ENCODE data around the gene GDF10.
A peak's percentile ranks its signal among the peaks of the same experiment; 100 is the strongest.

The GDF10 gene, protein sequence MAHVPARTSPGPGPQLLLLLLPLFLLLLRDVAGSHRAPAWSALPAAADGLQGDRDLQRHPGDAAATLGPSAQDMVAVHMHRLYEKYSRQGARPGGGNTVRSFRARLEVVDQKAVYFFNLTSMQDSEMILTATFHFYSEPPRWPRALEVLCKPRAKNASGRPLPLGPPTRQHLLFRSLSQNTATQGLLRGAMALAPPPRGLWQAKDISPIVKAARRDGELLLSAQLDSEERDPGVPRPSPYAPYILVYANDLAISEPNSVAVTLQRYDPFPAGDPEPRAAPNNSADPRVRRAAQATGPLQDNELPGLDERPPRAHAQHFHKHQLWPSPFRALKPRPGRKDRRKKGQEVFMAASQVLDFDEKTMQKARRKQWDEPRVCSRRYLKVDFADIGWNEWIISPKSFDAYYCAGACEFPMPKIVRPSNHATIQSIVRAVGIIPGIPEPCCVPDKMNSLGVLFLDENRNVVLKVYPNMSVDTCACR

GRCh38 chr10:47299611-47300428, at the start of gene GDF10:
Gene GDF10 (plus strand): TSS chr10:47300197. CDS start chr10:47300652, 455 bp downstream.
- DNase-seq = peak in 1 of 2 experiments; percentile 15

- DNase-seq = no peak
Observed at GRCh38 chr10:47252093-47252780, 47.8 kb upstream of the GDF10 start.

GRCh38 chr10:47253030-47253637, 46.9 kb upstream of the GDF10 start:
- DNase-seq = no peak

- DNase-seq = no peak
Observed at GRCh38 chr10:47253651-47254375, 46.2 kb upstream of the GDF10 start.

- no peak for DNase-seq
Observed at GRCh38 chr10:47254611-47255010, 45.4 kb upstream of the GDF10 start.

GRCh38 chr10:47255033-47255813, 44.8 kb upstream of the GDF10 start:
- no peak for DNase-seq

- DNase-seq = no peak
Observed at GRCh38 chr10:47255866-47256265, 44.1 kb upstream of the GDF10 start.

GRCh38 chr10:47256751-47257336, 43.2 kb upstream of the GDF10 start:
- DNase-seq = peak in 1 of 2 experiments; percentile 20

DNA sequence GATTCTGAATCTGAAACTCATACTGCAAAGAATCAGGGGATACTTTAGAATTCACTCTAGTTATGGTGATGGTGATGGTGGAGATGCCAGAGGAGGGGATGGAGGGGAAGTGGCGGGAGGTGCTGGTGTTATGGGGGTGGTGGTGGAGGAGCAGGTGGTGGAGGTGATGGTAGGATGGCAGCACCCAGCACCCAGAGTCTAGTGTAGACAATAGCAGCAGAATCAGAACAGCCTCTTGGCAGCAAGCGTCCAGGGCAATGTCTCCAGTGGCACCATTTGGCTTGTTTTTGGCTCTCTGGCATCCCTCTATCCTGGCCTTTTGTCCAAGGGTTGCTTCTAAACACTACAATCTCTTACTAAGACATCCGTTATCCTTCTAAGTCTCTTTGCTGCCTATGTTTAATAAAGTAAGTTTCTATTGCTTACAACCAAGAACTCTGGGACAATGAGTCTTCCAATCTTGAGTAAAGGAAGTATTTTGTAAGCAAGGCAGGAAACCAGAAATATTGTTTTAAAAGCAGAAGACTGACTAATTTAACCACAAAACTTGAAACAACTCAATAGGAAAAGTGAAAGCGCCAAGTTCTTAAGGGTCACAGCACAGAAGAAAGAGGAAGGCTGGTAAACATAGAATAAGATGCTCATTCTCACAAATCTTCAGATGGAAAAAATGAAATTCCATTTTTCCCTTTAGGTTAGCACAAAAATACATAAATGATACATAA, 42.4 kb upstream of the GDF10 start:
- DNase-seq = no peak

- DNase-seq = no peak
Observed at GRCh38 chr10:47258921-47259320, 41.1 kb upstream of the GDF10 start.

- no peak for DNase-seq
Observed at GRCh38 chr10:47259466-47259865, 40.5 kb upstream of the GDF10 start.

- peak in 1 of 2 experiments; percentile 33 for DNase-seq
Observed at GRCh38 chr10:47260505-47261111, 39.4 kb upstream of the GDF10 start.

- peak; percentile 36 to 40 for DNase-seq
Observed at GRCh38 chr10:47261121-47261520, 38.9 kb upstream of the GDF10 start.

GRCh38 chr10:47261556-47261955, 38.4 kb upstream of the GDF10 start:
- DNase-seq = no peak

- no peak for DNase-seq
Observed at GRCh38 chr10:47262606-47263533, 37.1 kb upstream of the GDF10 start.

DNA sequence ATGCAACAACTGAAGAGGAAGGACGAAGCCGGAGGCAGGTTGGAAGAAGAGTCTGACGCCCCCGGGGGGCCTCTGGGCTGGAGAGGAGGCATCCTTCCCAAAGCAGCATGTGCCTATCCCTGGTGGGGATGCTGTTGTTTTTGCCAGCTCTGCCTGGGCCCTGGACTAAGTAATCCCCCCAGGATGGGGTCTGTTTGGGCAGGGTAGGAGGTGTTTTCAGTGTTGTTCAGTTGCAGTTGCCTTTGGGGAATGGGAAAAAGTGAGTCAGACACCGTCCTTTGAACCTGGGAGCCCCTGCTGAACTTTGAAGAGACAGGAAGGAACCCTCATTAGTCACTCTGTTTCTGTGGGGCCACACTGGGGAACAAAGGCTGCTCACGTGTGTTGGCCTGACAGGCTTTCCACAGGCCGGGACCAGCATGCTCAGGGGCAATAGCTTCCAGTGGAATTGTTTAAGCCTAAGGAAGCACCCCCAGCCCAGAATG, 35.2 kb upstream of the GDF10 start:
- DNase-seq = peak; percentile 43 to 64

DNA sequence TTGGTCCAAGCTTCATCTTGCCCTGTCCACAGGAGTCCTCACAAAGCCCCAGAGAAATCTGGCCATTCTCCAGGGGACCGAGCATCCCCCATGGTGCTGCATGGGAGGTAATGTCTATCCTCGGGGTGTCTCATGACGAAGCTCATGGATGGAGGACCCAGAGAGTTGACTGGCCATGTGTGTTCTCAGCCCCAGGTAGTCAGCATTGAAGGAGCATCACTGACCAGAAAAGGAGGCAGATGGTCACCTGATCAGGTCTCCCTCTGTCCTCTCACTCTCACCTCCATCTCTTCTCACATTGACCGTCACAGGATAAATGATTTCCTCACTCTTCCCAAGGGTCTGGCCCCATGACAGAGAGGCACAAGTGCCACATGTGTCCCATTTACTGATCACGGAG, 33.4 kb upstream of the GDF10 start:
- DNase-seq = no peak

GRCh38 chr10:47268696-47269095, 31.3 kb upstream of the GDF10 start:
- DNase-seq = no peak

All from activated CD4-positive, alpha-beta T cell treated with anti-CD3 and anti-CD28 coated beads, Interleukin-2, amount 50 U/mL, for 48 hours (primary cell).